Globus pallidus (tissue), 1 donor: ENCODE results near the gene EFHD1.
"Not testable (repeated sequence)": the region's sequence is repeated elsewhere in the genome, so short reads cannot be mapped to it uniquely, and the experiment has no call there.

Experiments used
- DNase-seq: peaks from one replicate; pipeline ENCODE4 v3.0.0-alpha.2; 2015; ENCODE audit warnings: low spot score

The EFHD1 gene

DNA sequence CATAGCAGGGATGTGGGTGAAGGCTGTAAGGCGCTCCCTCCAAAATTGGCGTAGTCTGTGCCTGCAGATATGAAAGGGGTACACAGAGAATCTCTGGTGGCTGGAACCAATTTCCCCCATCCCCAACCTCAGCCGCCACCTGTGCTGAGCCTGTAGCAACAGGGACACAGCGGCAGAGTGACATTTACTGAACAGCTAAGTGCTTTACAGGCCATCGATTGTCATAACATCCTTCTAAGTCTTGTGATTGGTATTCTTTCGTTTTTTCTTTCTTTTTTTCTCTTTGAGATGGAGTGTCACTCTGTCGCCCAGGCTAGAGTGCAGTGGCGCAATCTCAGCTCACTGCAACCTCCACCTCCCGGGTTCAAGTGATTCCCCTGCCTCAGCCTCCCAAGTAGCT is 12.2 kb upstream of the EFHD1 start:
- no peak for DNase-seq

DNA sequence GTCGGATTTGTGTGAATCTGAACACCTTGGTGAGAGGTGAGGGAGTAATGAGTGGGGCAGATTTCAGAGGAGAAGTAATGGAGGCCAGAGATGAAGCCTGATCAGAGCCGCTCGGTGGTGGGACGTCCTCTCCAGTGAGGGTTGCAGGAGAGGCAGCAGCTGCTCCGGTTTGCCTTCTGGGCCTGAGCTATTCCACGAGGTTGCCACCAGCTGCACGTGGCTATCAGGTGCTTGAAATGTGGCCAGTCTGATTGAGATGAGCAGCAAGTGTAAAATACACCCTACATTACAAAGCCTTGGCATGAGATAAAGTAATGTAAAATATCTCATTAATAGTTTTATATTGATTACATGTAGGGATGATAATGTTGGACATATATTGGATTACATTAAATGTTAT is 10.8 kb upstream of the EFHD1 start:
- DNase-seq, result no peak

DNA sequence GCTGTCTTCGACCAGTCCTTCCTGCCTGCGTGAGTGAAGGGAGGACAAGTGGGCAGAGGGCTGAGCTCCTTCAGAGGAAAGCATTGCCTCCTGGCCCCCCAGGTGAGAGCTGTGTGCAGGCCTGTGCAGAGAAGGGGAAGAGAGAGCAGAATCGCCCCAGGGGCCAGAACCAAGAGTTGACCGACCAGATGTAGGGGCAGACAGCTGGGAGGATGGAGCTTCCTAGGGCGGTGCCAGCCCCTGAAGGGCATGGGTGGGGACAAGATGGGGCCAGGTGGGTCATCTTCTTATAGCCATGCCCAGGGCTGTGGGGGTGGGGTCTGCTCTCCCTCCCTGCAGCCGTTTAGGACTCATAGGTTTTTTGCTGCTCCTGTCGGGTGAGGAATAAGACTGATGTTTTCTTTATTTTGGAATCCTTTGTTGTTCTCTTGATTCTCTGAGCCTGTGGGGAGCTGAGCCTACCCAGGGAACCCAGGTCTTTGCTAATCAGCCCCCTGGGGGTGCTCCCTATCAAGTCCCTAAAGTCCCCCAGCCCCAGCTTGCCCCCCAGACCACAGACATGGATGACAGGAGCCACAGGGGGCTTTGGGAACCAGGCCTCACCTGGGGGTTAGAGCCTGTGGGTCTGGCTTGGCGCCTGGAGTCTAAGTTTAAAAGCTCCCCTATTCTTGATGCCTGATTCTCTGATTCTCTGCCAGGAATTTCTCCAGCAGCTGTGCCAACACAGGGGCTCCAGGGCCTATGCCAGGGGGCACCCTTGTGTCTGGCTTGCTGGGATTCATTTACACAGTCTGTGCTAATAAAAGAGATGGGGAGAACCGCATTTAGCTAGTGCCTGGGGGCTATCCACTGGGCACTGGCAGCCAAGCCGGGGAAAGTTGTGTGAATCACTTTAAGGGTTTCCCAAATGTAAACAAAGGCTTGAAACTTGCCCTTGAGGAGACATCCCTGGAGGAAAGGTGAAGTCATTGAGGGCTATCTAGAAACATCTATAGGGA is 9.3 kb upstream of the EFHD1 start:
- DNase-seq, result no peak

DNA sequence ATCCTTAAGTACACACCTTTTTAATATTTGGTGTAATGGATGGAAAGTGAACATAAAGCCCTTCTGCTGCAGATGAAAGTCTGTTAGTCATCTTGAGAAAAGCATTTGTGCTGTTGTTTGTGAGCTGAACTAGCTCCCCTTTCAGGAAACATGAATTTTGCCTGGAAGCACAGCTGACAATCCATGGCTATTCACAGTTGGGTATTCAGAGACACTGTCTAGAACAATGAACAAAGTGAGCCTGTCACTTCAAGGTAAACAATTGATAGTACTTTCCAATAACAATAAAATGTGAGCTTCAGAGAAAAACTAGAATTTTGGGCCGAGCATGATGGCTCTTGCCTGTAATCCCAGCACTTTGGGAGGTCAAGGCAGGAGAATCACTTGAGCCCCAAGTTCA is 6.8 kb upstream of the EFHD1 start:
- peak; percentile 74 for DNase-seq

DNA sequence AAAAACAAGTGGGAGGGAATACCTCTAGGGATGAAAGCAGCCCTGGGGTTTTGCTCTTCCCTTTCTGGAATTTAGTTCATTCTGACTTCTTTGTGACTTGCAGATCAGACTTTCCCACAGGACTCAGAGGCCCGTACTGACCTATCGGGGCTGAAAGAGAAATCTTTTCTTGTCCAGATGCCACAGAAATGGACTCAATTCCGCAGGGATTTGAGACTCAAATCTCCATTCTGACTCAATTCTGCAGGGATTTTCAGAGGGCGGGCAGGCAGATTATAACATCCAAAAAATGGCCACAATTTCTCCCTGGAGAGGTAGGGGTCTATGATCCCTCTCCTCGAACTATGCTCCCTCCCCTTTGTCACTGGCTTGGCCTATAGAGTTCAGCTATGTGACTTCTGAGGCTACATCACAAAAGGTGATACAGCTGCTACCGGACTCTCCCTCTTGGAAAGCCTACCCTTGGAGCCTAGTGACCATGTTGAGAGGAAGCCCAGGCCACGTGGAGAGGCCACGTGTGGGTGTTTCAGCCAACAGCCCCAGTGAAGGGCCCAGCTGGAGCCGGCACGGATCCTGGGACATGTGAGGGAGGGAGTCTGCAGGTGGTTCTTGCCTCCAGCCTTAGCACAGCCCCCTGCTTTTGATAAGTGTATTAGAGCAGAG is 4.8 kb upstream of the EFHD1 start:
- peak; percentile 85 for DNase-seq

DNA sequence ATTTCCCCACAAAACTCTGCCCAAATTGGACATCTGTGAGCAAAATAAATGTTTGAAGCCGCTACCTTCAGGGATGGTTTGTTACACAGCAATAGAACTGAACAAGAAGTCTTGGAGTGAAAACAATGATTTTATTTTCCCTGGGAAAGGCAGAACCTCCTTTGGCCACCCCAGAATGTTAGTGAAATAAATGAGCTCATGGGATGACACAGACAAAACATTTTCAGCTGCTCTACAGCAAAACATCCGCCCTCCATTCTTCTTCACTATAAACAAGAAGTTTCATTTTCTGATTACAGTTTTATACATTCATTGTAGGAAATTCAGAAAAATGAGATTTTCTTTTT is 4.3 kb upstream of the EFHD1 start:
- DNase-seq, result peak; percentile 77

DNA sequence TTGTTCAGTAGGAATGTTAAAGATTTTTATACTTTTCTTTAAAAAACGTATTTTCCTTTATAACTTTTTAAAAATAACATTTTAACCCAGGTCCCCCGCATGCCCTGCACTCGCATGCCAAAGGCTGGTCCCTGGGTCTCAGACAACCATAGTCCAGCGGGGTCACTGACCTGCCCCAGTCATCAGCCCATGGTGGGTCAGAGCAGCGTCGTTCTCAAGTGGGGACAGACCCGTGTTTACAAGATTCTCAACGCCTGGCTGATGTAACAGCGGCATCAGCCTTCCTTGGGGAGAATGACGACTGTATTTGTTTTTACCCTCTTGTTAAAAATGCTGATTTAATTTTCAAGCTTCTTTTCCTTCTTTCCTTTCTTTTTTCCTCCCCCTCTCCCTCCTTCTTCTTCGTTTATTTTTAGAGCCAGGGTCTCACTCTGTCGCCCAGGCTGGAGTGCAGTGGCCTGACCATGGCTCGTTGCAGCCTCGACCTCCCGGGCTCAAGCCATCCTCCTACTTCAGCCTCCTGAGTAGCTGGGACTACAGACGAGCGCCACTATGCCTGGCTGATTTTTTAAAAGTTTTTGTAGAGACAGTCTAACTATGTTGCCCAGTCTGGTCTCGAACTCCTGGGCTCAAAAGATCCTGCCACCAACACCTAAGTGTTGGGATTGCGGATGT is 1.0 kb upstream of the EFHD1 start:
- no peak for DNase-seq

DNA sequence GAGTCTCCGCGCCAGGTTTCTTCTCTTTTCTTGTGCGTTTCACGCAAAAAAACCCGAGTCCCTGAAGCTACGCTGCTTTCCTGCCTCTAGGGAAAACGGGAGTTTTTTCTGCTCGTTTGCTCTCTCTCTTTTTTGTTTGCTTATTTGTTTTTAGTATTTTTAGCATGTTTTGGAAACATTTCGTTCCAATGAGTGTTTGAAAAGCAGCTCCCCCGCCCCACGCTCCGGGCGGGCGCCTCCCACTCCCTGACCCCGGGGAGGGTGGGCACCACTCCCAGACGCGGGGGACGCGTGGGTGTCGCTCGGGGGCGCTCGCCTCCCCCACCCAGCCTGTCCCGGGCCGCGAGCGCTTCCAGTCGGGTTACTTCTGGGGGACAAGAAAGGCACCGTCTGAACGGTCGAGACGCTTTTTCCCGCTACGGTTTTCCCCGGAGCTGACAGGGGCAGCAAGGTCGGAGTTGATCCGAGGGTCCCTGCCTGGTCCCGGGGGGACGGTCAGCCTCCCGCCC is 446 bp upstream of the EFHD1 start:
- peak; percentile 90 for DNase-seq

DNA sequence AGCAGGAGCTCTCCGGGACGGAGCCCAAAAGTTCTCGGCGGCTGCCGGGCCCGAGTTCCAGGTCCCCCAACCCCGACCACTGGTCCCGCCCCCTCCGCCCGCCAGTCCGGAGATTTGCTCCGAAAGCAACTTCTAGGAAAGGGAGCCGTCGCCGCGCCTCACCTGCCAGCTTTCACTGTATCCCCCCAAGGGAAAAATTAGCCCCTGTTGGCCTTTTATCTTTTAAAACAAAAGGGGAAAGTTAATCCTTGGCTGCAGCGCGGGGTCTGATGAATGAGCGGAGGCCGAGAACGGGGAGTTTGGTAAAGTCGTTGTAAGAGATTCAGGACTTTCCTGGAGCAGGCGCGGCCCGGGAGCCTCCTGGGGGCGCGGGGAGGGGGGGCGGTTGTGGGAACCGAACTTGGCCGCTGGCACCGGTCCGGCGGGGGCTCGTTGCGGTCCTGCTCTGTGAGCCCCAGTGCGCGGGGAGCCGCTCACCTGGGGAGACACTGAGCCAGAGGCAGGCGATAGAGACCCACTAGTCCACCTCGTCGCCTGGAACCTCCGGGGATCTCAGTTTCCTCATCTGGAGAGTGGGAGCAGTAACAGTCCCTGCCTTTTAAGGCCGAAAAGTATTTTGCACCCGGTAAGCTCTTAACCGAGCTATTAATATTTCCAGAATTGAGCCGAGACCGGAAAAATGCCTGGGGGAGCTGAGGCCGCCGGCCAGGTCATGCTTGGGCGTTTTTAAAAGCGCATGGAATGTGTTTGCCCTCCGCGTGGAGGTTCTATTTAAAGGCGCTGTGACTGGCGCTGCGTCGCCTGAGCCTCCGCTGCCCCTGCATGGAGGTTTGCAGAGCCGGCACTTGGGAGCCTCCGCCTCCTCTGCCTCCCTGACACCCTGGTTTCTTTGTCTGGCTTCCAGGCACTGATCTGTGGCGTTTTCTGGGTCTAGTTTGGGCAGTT is 1.1 kb downstream of the EFHD1 start:
- no peak for DNase-seq

DNA sequence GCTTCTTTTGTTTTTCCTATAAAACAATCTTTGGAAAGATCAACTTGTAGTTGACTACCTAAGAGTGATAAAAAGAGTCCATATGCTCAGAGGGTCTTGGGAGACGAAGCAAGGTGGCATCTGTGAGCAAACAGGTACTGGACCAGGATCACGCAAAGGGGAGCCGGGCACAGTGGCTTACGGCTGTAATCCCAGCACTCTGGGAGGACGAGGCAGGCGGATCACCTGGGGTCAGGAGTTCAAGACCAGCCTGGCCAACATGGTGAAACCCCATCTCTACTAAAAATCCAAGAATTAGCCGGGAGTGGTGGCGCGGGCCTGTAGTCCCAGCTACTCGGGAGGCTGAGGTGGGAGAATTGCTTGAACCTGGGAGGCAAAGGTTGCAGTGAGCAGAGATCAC is 2.0 kb downstream of the EFHD1 start:
- DNase-seq, result not testable (repeated sequence)

DNA sequence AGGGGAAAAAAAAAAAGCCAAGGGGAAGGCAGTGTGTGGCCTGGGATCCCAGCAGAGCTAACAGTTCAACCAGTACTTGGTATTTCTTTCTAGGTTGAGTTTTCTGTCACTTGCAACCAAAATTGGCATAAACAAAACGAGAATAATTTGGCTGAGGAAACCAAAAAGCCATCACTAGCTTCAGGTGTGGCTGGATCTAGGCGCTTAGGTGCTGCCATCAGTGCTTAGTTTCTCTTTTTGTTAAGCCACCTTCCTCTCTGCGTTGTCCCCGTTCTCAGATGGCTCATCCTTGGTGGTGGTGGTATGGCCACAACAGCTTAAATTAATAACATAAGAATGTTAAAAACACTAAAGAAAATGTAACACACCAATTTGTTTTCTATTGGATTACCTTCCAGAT is 2.4 kb downstream of the EFHD1 start:
- no peak for DNase-seq

DNA sequence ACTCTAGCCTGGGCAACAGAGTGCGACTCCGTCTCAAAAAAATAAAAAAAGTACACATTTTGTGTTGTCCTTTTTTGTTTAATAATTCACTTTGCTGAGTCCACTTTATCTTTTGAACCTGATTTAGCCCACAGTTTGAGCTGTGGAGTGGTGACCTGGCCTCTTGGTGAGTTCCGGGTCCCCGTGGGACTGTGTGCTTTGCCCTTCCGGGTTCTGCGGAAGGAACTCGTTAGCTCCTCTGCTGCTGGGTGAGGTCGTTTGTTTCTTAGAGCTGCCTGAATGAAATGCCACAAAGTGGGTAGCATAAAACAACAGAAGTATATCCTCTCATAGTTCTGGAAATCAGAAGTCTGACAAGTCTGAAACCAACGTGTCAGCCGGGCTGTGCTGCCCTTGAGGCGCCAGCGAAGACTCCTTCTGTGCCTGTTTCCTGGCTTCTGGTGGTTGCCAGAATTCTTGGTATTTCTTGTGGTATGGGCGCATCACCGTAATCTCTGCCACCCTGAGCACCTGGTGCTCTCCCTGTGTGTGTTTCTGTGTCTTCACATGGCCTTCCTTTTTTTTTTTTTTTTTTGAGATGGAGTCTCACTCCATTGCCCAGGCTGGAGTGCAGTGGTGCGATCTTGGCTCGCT is 3.5 kb downstream of the EFHD1 start:
- DNase-seq, result no peak

DNA sequence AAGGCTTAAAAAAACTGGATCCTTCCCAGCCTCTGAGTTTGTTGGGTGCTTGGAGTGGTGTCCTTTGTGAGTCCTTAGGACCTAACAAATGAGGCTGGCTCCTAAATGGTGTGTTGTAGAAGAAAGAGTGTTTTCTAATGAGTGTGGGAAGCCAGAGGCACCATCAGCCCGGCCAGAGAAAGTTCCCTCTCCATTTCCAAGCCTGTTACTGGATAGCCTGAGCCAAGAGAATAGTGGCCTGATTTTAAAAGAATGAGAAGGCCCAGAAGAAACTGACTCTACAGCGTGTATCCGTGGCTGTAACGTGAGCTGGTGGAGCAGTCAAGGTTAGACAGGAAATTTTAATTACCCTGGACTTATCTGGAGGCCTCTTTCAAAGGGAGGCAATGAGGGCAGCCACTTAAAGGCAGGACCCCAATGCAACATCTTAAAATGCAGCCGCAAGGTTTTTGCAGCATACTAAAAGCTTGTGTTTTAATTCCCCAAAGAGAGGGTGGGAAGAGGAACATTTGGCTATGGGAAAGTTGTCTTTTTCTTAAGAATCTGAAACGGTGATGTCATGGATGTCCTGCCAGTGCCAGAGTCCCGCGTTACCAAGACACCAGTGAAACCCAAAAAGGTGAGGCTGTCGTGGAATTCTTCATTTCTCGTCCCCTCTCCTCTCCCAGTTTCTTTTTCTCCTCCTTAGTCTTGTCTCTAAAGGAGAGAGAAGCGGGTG is 4.6 kb downstream of the EFHD1 start:
- DNase-seq, result no peak

DNA sequence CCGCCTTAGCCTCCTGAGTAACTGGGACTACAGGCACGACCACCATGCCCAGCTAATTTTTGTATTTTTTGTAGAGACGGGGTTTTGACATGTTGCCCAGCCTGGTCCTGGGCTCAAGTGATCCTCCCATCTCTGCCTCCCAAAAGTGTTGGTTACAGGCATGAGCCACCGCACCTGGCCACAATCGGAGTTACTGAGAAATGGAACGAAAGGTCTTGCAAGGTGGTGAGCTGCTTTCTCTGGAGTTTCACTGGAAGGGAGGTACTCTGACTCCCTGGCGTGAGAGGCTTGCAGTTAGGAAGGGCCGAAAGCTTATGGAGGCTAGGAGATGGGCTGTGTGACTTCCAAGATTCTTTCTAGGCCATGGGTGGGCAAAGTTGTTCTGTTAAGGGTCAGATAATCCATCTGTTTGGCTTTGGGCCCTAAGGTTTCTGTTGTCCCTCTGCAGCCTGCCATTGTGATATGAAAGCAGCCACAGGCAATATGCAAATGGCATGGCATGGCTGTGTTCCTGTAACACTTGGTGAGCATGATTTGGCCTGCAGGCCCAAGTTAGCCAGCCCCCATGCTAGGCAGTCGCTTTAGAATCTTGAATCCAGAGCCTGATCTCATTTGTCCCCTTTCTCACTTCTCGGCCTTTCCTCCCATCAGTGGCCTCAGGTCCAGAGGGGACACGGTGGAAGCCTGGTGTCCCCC is 7.9 kb downstream of the EFHD1 start:
- no peak for DNase-seq

DNA sequence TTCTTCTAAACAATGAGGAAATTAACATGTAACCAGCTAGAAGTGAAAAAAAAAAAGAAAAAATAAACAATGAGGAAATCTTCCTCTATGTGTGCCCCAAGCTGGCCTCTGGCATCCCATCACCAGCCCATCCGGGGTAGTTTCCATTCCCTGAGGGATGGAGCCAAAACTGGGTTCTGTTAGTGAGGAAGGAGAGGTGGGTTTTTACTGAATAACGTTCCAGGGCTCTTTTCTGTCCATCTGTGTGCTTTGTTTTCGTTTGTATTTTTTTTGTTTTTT is 9.7 kb downstream of the EFHD1 start:
- DNase-seq, result no peak

DNA sequence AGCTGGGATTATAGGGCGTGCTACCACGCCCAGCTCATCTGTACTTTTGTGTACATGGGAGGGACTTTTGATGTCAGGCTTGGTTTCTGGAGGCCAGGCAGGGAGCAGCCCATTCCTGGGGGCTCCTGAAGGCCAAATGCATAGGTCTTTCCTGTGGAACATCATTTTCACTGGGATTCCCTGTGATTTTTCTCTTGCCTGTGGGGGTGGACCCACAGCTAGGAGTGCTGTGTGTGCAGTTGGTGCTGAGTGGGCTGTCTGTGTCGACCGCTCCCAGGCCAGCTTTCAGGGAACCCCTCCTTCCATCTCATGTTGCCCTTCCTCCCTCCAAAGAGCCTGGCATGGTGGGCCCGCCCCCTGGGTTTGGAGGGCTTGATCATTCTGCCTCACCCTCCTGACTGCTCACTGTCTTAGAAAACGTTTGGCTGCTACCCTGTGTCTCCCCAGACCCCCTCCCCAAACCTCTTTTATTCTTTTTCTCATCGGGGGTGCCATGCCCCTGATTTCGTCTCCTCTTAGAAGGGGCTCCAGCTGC is 10.5 kb downstream of the EFHD1 start:
- no peak for DNase-seq

DNA sequence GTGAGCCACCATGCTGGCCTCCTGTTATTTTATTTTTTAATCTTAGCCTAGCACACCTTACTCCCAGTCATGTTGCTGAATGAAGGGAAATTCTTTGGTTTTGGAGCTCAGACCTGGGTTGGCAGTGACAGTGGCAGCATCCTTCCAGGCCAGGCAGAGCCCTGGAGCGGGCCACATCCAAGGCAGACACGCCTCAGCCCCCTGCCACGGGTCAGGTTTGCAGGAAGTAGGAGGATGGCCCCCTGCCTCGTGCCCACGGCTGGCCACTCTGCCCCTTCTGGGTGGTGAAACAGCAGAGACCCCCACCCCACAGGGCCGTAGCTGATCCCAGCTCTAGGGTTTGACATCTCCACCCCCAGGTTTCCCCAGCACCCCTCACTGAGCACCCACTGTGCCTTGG is 11.7 kb downstream of the EFHD1 start:
- no peak for DNase-seq

DNA sequence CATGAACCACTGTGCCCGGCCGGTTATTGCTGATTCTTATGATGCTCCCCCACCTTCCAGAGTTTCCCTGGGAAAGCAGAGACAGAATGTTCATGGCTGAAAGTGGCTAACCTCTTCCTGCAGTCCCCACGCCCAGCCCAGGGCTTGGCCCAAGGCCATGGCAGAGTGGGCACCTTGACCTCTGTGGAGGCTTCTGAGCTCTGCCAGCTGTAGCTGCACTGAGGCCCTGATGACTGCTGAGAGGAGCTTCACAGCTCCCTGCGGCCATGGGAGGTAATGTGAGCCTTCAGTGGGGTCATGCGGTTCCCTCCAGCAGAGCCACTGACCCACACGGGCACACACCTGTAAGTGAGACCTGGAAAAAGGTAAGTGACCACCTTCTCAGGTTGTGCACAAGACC is 13.3 kb downstream of the EFHD1 start:
- no peak for DNase-seq

DNA sequence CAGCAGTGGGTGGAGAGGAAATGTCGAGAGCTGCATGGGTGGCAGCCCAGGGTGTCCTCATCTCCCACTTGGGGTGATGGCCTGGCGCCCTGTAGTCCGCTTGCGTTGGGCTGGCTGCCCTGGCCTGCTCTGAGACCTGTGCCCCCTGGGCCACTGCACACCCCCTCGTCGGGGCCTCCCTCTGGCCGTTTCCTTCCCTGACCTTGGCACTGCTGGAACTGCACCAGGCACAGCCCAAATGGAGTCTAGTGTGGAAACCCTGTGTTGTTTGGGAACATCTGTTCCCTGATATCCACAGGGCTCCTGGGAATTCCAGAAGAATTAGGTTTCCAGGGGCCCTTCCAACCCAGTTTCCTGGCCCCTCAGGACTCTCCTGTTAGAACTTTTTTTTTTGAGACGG is 13.9 kb downstream of the EFHD1 start:
- DNase-seq, result no peak

DNA sequence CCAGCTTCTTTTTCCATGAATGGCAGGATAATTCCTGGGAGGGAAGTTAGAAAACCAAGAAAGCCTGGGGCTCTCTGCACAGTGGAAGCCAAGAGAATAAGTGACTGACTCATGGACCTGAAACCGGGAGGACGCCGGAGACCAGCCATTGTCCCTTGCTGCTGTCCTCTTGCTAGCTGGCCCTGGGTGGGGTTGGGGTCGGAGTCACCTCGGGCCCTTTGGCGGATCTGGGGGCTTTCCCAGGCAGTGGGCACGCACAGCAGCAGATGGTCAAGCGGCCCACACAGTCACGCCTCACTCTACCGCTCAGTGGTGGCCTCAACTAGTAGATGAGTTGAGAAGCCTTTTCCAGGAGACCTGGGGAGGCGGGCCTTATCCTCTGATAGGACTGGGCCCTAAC is 15.6 kb downstream of the EFHD1 start:
- DNase-seq, result no peak
